ENCODE data around the gene TMEM232. TPM values are rescaled to one million over a fixed set of nuclear protein-coding genes. Genes with fewer than 3 reads are reported as not detected.

TMEM232 gene
- total RNA-seq, 1 donor: 1.4 TPM

GRCh38 chr5:110442856-110443255 lies 283.6 kb downstream of the TMEM232 start:
- TF ChIP-seq, protein P1, sequence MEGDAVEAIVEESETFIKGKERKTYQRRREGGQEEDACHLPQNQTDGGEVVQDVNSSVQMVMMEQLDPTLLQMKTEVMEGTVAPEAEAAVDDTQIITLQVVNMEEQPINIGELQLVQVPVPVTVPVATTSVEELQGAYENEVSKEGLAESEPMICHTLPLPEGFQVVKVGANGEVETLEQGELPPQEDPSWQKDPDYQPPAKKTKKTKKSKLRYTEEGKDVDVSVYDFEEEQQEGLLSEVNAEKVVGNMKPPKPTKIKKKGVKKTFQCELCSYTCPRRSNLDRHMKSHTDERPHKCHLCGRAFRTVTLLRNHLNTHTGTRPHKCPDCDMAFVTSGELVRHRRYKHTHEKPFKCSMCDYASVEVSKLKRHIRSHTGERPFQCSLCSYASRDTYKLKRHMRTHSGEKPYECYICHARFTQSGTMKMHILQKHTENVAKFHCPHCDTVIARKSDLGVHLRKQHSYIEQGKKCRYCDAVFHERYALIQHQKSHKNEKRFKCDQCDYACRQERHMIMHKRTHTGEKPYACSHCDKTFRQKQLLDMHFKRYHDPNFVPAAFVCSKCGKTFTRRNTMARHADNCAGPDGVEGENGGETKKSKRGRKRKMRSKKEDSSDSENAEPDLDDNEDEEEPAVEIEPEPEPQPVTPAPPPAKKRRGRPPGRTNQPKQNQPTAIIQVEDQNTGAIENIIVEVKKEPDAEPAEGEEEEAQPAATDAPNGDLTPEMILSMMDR (IDR thresholded peaks at IDR 0.05; ENCODE audit: extremely low read depth, low read depth, low read length): no peak
- H3K9me3 ChIP-seq (ENCODE audit: low read depth, low read length): no peaks in the 10 kb centered on the region
- H3K27me3 ChIP-seq (ENCODE audit: insufficient read depth, low read length): no peaks in the 10 kb centered on the region
- no peaks in the 10 kb centered on the region for H3K4me1 ChIP-seq (ENCODE audit: insufficient read depth, low read length)
- H3K4me2 ChIP-seq (ENCODE audit: insufficient read depth, low read length): no peak overlapping the region
- H2AFZ ChIP-seq (ENCODE audit: low read length): no peak overlapping the region
- H3K4me3 ChIP-seq (ENCODE audit: insufficient read depth, low read length): no peak overlapping the region
- H3K36me3 ChIP-seq (ENCODE audit: insufficient read depth, low read length): no peaks in the 10 kb centered on the region
- no peak overlapping the region for H3K27ac ChIP-seq (ENCODE audit: low read depth, low read length)
- H4K20me1 ChIP-seq (ENCODE audit: insufficient read depth, low read length): no peaks in the 10 kb centered on the region
- no peak for DNase-seq (ENCODE audit: insufficient read length, low spot score, missing footprints)
- no peaks in the 10 kb centered on the region for H3K79me2 ChIP-seq (ENCODE audit: insufficient read depth, low read length)

DNA sequence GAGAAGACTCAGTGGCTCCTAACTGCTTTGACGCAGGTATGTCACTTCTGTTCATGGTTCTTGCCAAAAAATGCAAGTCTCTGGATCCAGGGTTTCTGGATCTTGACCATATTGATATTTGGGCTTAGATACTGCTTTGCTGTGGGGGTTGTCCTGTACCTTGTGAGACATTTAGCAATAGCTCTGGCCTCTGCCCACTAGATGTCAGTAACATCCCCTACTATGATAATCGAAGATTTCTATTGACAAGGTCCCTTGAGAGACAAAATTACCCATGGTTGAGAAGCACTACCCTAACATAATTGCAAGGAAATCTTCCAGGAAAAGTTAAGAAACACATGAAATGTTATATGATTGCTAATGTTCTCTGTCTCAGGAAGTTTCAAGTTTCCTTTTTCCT lies 285.4 kb downstream of the TMEM232 start:
- Histone ChIP-seq H3K36me3 (ENCODE audit: insufficient read depth, low read length) (no peaks in the 10 kb centered on the region), H3K27me3 (ENCODE audit: insufficient read depth, low read length) (no peaks in the 10 kb centered on the region), H4K20me1 (ENCODE audit: insufficient read depth, low read length) (no peaks in the 10 kb centered on the region), H3K4me3 (ENCODE audit: insufficient read depth, low read length) (no peak overlapping the region), H3K79me2 (ENCODE audit: insufficient read depth, low read length) (no peaks in the 10 kb centered on the region), H3K4me1 (ENCODE audit: insufficient read depth, low read length) (no peaks in the 10 kb centered on the region), H3K9me3 (ENCODE audit: low read depth, low read length) (no peaks in the 10 kb centered on the region), H2AFZ (ENCODE audit: low read length) (no peak overlapping the region), H3K27ac (ENCODE audit: low read depth, low read length) (no peak overlapping the region), H3K4me2 (ENCODE audit: insufficient read depth, low read length) (no peak overlapping the region)
- TF ChIP-seq, protein P1 (IDR thresholded peaks at IDR 0.05; ENCODE audit: extremely low read depth, low read depth, low read length): peak; percentile 54
- DNase-seq (ENCODE audit: insufficient read length, low spot score, missing footprints): no peak

GRCh38 chr5:110440058-110440457 lies 286.4 kb downstream of the TMEM232 start:
- Histone ChIP-seq H3K9me3 (ENCODE audit: low read depth, low read length) (no peaks in the 10 kb centered on the region), H3K4me1 (ENCODE audit: insufficient read depth, low read length) (no peaks in the 10 kb centered on the region), H2AFZ (ENCODE audit: low read length) (no peak overlapping the region), H3K27me3 (ENCODE audit: insufficient read depth, low read length) (no peaks in the 10 kb centered on the region), H3K4me3 (ENCODE audit: insufficient read depth, low read length) (no peak overlapping the region), H3K79me2 (ENCODE audit: insufficient read depth, low read length) (no peaks in the 10 kb centered on the region), H3K36me3 (ENCODE audit: insufficient read depth, low read length) (no peaks in the 10 kb centered on the region), H3K4me2 (ENCODE audit: insufficient read depth, low read length) (no peak overlapping the region), H4K20me1 (ENCODE audit: insufficient read depth, low read length) (no peaks in the 10 kb centered on the region), H3K27ac (ENCODE audit: low read depth, low read length) (no peak overlapping the region)
- DNase-seq (ENCODE audit: insufficient read length, low spot score, missing footprints): no peak
- TF ChIP-seq, protein P1 (IDR thresholded peaks at IDR 0.05; ENCODE audit: extremely low read depth, low read depth, low read length): no peak

- H4K20me1 ChIP-seq (ENCODE audit: insufficient read depth, low read length): no peaks in the 10 kb centered on the region
- H3K4me1 ChIP-seq (ENCODE audit: insufficient read depth, low read length): no peaks in the 10 kb centered on the region
- H2AFZ ChIP-seq (ENCODE audit: low read length): no peak overlapping the region
- no peak for DNase-seq (ENCODE audit: insufficient read length, low spot score, missing footprints)
- no peak overlapping the region for H3K4me3 ChIP-seq (ENCODE audit: insufficient read depth, low read length)
- no peaks in the 10 kb centered on the region for H3K36me3 ChIP-seq (ENCODE audit: insufficient read depth, low read length)
- H3K27ac ChIP-seq (ENCODE audit: low read depth, low read length): no peak overlapping the region
- no peaks in the 10 kb centered on the region for H3K27me3 ChIP-seq (ENCODE audit: insufficient read depth, low read length)
- TF ChIP-seq, protein P1 (IDR thresholded peaks at IDR 0.05; ENCODE audit: extremely low read depth, low read depth, low read length): no peak
- no peak overlapping the region for H3K4me2 ChIP-seq (ENCODE audit: insufficient read depth, low read length)
- H3K9me3 ChIP-seq (ENCODE audit: low read depth, low read length): no peaks in the 10 kb centered on the region
- no peaks in the 10 kb centered on the region for H3K79me2 ChIP-seq (ENCODE audit: insufficient read depth, low read length)
Observed at GRCh38 chr5:110439296-110439695, 287.2 kb downstream of the TMEM232 start.

Data from osteoblast (primary cell).